NT2/D1 (cell line): ENCODE results near the gene VWCE.

Source experiments
- SUZ12 ChIP-seq: IDR thresholded peaks from 2 replicates; pipeline ENCODE4 v1.6.1; 2011; ENCODE audit not compliant: insufficient read length, insufficient read depth; ENCODE audit errors: extremely low read depth
- YY1 ChIP-seq: IDR thresholded peaks from 2 replicates; pipeline ENCODE4 v1.6.1; 2011; ENCODE audit not compliant: insufficient read length, insufficient read depth
- ZNF274 ChIP-seq: IDR thresholded peaks from 2 replicates; pipeline ENCODE4 v1.6.1; 2011; ENCODE audit warnings: mild to moderate bottlenecking, low read depth, low read length

- TF ChIP-seq SUZ12 (no peak), ZNF274 (no peak), YY1 (no peak)
Measured at GRCh38 chr11:61328351-61328750, 33.2 kb upstream of the VWCE start.
